NCI-H774 (cell line): ENCODE measurements around the gene ADK.
"Not testable (repeated sequence)": the region's sequence is repeated elsewhere in the genome, so short reads cannot be mapped to it uniquely, and the experiment has no call there.

Source experiments
- DNase-seq: peaks from one replicate; lab custom pipeline; 2025; lab: John Stamatoyannopoulos, UW

Gene ADK

DNA sequence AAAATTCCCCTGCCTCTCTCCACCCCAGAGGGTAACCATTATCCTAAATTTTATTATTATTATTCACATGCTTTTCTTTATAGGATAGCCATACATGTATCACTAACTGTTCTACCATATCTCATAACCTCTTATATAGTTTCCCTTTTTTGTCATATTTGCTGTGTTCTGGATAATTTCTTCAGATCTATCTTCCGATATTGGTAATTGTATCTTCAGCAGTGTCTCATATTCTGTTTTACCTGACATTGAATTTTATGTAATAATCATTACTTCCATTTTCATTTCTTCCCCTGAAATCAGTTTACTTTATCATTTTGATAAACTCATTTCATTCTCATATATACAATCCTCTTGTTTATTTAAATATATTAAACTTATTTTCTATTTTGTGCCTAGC is 273.5 kb downstream of the ADK start:
- no peak for DNase-seq

DNA sequence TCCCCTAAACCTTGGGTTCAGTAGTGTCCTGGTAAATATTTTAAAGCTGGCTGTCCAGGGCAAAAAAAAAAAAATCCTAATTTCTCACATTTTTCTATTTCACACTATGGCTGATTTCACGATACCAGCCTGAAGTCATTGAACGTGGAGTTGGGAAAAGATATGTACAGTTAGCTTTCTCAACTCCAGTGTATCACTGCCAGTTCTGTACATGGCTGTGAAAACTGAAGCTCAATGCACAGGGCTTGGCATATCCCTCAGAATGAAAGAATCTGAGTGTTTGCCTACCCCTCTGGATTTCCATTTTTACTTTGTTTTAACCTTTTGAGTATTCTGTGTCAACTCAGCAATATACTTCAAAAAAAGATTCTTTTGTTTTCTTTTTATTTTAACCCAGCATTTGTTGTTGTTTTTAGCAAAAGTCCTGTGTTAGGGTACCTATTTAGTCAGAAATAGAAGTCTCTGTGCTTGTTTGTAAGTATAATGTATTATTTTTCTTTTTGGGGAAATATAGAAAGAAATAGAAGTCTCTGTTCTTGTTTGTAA is 274.5 kb downstream of the ADK start:
- DNase-seq, result no peak

DNA sequence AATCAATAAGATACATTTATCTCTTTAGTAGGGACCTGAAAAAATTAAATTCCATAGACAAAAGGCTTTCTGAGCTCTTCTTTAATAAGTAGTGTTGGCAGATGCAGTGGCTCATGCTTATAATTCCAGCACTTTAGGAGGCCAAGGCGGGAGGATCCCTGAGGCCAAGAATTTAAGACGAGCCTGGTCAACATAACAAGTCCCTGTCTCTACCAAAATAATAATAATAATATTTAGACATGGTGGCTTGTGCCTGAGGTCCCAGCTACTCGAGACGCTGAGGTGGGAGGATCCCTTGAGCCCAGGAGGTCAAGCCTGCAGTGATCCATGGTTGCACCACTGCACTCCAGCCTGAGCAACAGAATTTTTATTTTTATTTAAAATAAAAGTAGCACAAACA is 280.8 kb downstream of the ADK start:
- no peak for DNase-seq

DNA sequence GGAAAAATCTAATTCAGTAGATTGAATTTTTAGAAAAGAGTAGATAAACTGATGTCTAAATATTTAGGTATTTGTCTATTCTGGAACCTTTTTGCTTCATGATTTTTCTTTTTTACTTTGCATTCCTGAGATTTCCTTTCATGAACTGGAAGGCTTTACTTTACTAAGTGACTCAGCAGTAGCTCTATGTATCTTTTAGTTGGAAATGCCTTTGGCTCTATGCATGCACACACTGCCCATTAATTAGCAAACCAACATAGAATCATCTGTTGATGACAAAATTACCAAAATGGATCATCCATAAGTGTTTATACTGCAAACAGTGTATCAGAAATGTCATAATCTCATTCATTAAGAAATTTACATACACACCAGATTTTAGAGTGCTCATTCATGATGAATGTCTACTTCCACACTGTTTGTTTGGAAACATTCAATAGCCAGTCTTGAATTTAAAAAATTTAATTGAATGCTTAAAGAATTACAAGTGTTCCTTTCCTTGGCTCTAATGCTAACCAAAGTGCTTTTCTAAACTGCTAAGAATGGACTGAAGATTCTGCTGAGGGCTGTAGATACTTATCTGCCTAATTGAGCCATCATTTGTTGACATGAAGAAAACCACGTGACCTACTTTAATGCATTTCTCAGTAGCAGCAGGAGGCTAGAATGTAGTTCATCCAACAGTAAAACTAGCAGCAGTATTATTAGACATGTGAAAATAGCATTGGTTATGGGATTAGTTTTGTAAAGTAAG is 282.0 kb downstream of the ADK start:
- no peak for DNase-seq

- DNase-seq, result no peak
Observed at GRCh38 chr10:74433595-74433956, 282.6 kb downstream of the ADK start.

DNA sequence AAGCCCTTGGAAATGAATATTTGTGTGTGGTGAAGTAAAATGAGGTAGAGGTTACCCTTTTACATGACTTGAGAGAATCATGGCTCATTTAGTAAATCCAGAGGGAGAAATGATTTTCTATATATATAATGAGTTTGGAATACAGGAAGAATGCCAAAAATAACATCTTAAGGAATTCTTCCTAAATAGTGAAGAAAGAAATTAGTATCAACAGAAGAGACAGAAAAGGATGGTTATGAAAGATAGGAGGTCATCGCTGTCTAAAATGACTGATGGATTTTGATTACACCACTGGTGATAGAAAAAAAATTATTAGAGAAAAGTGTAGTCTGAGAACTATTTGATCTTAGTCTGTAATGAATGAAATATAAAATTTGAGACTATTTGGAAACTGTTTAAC is 283.0 kb downstream of the ADK start:
- no peak for DNase-seq

DNA sequence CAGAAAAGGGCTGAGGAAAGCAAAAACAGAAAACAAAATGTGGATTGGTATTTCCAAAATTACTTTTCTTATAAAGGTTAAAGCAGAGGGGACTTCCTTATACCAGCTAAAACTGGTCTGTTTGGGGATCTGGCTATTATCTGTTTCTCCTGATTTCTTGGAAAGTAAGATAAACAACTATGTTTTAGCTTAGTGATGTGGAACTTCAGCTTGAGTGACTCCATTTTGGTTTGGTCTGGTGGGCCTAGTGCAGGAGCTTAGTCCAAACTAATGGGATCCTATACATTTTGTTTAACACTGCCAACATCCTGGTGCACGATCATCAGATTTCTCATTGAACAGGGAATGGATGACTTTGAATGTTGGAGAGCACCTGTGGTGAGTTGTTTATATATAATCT is 283.5 kb downstream of the ADK start:
- DNase-seq, result no peak

DNA sequence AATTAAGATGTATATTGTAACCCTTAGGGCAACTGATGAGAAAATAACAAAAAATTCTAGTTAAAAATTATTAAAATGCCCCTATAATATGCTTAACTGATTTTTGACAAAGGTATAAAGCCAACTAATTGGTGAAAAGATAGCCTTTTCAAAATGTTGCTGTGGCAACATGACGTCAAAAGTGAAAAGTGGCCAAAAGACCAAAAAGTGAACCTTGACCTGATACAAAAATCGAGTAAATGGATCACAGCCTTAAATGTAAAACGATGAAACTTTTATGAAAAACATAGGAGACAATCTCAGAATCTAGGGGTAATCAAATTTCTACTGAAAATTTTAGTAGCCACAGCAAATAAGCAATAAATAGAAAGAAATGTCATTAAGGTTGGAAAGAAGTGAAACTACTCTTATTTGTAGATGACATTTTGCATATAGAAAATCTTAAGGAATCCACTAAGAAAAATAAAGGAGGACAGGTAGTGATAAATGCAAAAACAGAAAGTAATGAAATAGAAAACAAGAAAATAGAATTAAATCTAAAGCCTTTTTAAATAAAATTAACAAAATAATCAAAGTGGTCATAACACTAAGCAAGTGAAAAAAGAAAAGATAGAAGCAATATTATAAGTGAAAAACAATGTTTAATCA is 285.6 kb downstream of the ADK start:
- no peak for DNase-seq

GRCh38 chr10:74437822-74438221 is 286.8 kb downstream of the ADK start:
- DNase-seq, result no peak

GRCh38 chr10:74439213-74439612 is 288.2 kb downstream of the ADK start:
- DNase-seq, result no peak

GRCh38 chr10:74445493-74445892 is 294.5 kb downstream of the ADK start:
- no peak for DNase-seq

DNA sequence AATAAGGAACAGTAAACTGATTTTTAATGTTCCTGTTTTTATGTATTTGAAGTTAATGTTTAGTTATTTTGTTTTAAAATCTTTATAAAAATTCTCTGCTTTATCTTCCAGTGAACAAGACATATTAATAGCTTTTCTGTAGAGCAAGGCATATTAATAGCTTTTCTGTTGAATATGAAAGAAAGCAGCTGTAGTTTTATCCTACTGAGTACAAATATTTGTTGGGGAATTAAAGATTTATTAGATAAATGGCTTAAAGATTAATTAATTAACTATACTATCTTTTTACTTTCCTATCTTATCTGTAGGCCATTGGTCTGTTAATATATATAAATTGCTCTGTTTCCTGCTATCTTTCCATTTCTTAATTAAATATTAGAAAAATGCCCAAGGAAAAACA is 299.6 kb downstream of the ADK start:
- DNase-seq, result no peak

- DNase-seq, result no peak
Observed at GRCh38 chr10:74451127-74451829, 300.3 kb downstream of the ADK start.

DNA sequence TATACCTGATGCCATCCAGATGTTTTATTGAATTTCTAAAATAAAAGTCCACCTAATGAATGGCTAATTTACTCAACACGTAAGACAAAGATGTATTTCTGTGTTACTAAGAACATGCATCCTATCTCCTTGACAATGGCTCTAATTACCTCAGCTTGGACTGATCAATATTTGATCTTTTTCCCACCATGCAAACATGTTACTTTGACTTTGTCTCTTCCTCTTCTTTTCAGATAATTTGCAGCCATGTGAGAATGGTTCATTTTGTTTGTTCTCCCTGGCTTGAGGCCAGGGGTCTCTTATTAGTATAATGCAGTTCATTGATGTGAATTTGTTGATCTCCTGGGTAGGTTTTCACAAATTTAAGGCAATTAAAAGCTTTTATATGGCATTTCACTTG is 302.1 kb downstream of the ADK start:
- peak; percentile 37 for DNase-seq

DNA sequence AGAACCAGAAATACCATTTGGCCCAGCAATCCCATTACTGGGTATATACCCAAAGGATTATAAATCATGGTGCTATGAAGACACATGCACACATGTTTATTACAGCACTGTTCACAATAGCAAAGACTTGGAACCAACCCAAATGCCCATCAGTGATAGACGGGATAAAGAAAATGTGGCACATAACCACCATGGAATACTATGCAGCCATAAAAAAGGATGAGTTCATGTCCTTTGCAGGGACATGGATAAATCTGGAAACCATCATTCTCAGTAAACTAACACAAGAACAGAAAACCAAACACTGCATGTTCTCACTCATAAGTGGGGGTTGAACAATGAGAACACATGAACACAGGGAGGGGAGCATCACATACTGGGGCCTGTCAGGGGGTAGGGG is 306.5 kb downstream of the ADK start:
- not testable (repeated sequence) for DNase-seq

DNA sequence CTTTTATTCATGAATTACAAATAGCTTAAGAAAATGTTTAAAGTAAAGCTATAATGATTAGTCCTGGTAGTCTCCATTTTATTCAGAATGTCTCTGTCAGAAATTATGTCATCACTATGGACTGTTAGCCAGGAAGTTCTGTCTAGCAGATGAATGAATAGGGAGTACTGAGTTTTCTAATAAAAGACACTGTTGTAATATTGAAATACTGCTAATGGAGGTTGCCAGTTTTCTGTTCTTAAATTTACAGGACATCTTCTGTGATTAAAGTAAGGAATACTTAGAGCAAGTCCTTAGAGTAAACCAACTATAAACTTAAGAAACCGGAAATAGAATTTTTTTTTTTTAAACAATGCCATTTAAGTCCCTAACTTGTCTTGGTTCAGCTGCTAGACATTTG is 309.8 kb downstream of the ADK start:
- no peak for DNase-seq

DNA sequence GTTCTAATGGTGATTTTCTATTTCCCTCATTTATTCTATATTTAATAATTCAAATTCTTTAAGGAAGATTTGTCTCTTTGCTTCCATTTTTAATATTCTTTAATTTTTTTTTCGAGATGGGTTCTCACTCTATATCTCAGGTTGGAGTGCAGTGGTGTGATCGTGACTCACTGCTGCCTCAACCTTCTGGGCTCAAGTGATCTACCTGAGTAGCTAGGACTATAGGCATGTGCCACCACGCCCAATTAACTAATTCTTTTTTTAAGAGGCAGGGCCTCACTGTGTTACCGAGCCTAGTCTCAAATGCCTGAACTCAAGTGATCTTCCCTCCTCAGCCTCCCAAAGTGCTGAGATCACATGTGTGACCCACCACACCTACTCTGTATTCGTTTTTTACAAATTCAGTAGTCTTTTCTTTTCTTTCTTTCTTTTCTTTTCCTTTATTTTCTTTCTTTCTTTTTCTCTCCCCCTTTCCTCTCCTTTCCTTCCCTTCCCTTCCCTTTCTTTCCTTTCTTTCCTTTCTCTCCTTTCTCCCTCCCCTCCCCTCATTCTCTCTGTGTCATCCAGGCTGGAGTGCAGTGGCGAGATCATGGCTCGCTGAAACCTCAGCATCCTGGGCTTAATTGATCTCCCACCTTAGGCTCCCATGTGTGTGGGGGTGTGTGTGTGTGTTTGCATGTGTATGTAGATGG is 323.1 kb downstream of the ADK start:
- no peak for DNase-seq

DNA sequence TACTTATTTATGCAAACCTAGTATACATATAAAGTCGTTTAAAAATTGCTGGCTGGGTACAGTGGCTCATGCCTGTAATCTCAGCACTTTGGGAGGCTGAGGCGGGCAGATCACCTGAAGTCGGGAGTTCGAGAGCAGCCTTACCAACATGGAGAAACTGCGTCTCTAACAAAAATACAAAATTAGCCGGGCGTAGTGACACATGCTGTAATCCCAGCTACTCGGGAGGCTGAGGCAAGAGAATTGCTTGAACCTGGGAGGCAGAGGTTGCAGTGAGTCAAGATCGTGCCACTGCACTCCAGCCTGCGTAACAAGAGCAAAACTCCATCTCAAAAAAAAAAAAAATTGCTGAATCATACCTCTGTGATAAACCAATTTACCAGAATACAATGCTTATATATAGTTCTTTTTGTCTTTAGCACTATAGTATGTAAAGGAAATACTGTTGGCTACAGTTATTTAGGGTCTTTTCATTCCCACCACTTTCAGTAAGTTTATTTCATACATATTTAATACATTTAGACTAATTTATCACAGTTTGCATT is 325.2 kb downstream of the ADK start:
- not testable (repeated sequence) for DNase-seq

- no peak for DNase-seq
Observed at GRCh38 chr10:74480778-74481177, 329.8 kb downstream of the ADK start.

DNA sequence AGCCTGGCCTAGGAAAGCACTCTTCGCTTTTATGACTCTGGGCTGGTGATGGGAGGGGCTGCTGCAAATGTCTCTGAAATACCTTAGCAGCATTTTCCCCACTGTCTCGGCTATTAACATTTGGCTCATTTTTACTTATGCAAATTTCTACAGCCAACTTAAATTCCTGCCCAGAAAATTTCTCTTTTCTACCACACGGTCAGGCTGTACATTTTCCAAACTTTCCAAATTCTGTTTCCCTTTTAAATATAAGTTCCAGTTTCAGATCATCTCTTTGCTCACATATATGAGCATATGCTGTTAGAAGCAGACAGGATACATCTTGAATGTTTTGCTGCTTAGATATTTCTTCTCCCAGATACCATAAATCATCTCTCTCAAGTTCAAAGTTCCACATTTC is 332.3 kb downstream of the ADK start:
- no peak for DNase-seq

DNA sequence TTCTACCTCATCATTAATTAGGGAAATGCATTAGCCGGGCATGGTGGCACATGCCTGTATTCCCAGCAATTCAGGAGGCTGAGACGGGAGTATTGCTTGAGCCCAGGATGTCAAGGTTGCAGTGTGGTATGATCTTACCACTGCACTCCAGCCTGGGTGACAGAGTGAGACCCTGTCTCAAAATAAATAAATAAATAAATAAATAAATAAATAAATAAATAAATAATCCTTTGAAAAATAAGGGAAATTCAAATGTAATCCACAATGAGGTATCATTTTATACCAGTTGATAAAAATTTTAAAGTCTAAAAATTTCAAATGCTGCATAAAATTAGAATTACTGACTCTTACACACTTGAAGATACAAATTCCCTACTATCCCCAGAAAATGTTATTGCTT is 334.3 kb downstream of the ADK start:
- DNase-seq, result no peak

GRCh38 chr10:74486659-74487058 is 335.6 kb downstream of the ADK start:
- DNase-seq, result no peak
